Measurements from ENCODE around the gene STPG1. TPM values are rescaled to one million over a fixed set of nuclear protein-coding genes. Genes with fewer than 3 reads are reported as not detected.
"Not testable (repeated sequence)": the region's sequence is repeated elsewhere in the genome, so short reads cannot be mapped to it uniquely, and the experiment has no call there.

Gene STPG1
- 2.3 and 10.0 TPM in 2 replicates for total RNA-seq (ENCODE audit: low replicate concordance)

GRCh38 chr1:24413350-24414163, at the start of gene STPG1:
STPG1 (minus strand) TSS chr1:24413782; CDS start chr1:24401388, 12,394 bp downstream.
- H3K4me3 ChIP-seq (ENCODE audit: low read depth, low read length) = peak within 1 kb of the TSS; percentile 74
- DNase-seq (ENCODE audit: low read depth) = peak; percentile 88
- TF ChIP-seq CTCF (IDR thresholded peaks at IDR 0.05; ENCODE audit: insufficient read depth, low read length) = no peak

GRCh38 chr1:24462128-24462527, 48.5 kb upstream of the STPG1 start:
- not testable (repeated sequence) for H3K4me3 ChIP-seq (ENCODE audit: low read depth, low read length)
- DNase-seq (ENCODE audit: low read depth) = peak; percentile 46

GRCh38 chr1:24459551-24460266, 46.1 kb upstream of the STPG1 start:
- H3K4me3 ChIP-seq (ENCODE audit: low read depth, low read length) = no peak overlapping the region
- DNase-seq (ENCODE audit: low read depth) = no peak
- TF ChIP-seq CTCF (IDR thresholded peaks at IDR 0.05; ENCODE audit: insufficient read depth, low read length) = no peak

- H3K4me3 ChIP-seq (ENCODE audit: low read depth, low read length) = no peak overlapping the region
- DNase-seq (ENCODE audit: low read depth) = no peak
- no peak for TF ChIP-seq CTCF (IDR thresholded peaks at IDR 0.05; ENCODE audit: insufficient read depth, low read length)
Measured at GRCh38 chr1:24457866-24458265, 44.3 kb upstream of the STPG1 start.

- no peak for TF ChIP-seq CTCF (IDR thresholded peaks at IDR 0.05; ENCODE audit: insufficient read depth, low read length)
- no peak overlapping the region for H3K4me3 ChIP-seq (ENCODE audit: low read depth, low read length)
- no peak for DNase-seq (ENCODE audit: low read depth)
Measured at GRCh38 chr1:24455272-24455671, 41.7 kb upstream of the STPG1 start.

GRCh38 chr1:24454673-24455072, 41.1 kb upstream of the STPG1 start:
- no peak overlapping the region for H3K4me3 ChIP-seq (ENCODE audit: low read depth, low read length)
- no peak for TF ChIP-seq CTCF (IDR thresholded peaks at IDR 0.05; ENCODE audit: insufficient read depth, low read length)
- DNase-seq (ENCODE audit: low read depth) = no peak

- H3K4me3 ChIP-seq (ENCODE audit: low read depth, low read length) = no peak overlapping the region
- no peak for TF ChIP-seq CTCF (IDR thresholded peaks at IDR 0.05; ENCODE audit: insufficient read depth, low read length)
- no peak for DNase-seq (ENCODE audit: low read depth)
Measured at GRCh38 chr1:24452922-24453485, 39.4 kb upstream of the STPG1 start.
